Stomach (tissue), 4 donors: ENCODE results near the gene C11orf21.

ENCODE experiments used
- EP300 ChIP-seq: sonication (generic); formaldehyde crosslinking; IDR thresholded peaks from one replicate; pipeline ENCODE4 v1.6.1; 2017; ENCODE audit warnings: antibody characterized with exemption
- POLR2A ChIP-seq, 4 donors: fragments of 450-650 bp; IDR thresholded peaks; one replicate each; pipeline ENCODE4 v1.6.1; 2016; ENCODE audit warnings: antibody characterized with exemption in 4 of 4, control low read depth in 2 of 4, mild to moderate bottlenecking in 1 of 4, moderate library complexity in 1 of 4
- TF ChIP-seq, protein P1 (sequence below), 7 experiments: fragments of 450-650 bp in 4 of 7; fragments of 200-600 bp in 3 of 7; sonication (generic) in 3 of 7; IDR thresholded peaks; one replicate each; pipeline ENCODE4 v1.5.1; 2016 to 2019; ENCODE audit warnings: antibody characterized with exemption in 7 of 7, control low read depth in 2 of 7, mild to moderate bottlenecking in 1 of 7

GRCh38 chr11:2345050-2345449 is 43.3 kb upstream of the C11orf21 start:
- TF ChIP-seq, protein P1, sequence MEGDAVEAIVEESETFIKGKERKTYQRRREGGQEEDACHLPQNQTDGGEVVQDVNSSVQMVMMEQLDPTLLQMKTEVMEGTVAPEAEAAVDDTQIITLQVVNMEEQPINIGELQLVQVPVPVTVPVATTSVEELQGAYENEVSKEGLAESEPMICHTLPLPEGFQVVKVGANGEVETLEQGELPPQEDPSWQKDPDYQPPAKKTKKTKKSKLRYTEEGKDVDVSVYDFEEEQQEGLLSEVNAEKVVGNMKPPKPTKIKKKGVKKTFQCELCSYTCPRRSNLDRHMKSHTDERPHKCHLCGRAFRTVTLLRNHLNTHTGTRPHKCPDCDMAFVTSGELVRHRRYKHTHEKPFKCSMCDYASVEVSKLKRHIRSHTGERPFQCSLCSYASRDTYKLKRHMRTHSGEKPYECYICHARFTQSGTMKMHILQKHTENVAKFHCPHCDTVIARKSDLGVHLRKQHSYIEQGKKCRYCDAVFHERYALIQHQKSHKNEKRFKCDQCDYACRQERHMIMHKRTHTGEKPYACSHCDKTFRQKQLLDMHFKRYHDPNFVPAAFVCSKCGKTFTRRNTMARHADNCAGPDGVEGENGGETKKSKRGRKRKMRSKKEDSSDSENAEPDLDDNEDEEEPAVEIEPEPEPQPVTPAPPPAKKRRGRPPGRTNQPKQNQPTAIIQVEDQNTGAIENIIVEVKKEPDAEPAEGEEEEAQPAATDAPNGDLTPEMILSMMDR (IDR thresholded peaks at IDR 0.05): no peak
- TF ChIP-seq EP300 (no peak), POLR2A (IDR thresholded peaks at IDR 0.05) (no peak)
